Spleen (tissue), 11 donors: Measurements from ENCODE around the gene SYNM. TPM values are rescaled to one million over a fixed set of nuclear protein-coding genes. Genes with fewer than 3 reads are reported as not detected.

Source experiments
- DNase-seq: peaks from one replicate; pipeline ENCODE4 v3.0.0-alpha.2; 2020
- H3K27ac ChIP-seq, 8 donors: fragments of 200-600 bp; sonication (generic) in 7 of 8; 1 replicate in 4 of 8; 2 replicates in 4 of 8; pipeline versions ENCODE4 v1.5.0 to v1.8.0; 2016 to 2021; ENCODE audit warnings: inconsistent platforms in 4 of 8, mild to moderate bottlenecking in 4 of 8, moderate library complexity in 1 of 8
- H3K27me3 ChIP-seq, 7 donors: fragments of 200-600 bp; sonication (generic) in 6 of 7; replicated peaks in 1 of 7; 1 replicate in 4 of 7; 2 replicates in 3 of 7; pipeline versions ENCODE4 v1.5.0 to v1.8.0; 2016 to 2021; ENCODE audit warnings: inconsistent platforms in 3 of 7, mild to moderate bottlenecking in 1 of 7
- H3K36me3 ChIP-seq, 6 donors: fragments of 200-600 bp; sonication (generic) in 5 of 6; 1 replicate in 4 of 6; 2 replicates in 2 of 6; pipeline versions ENCODE4 v1.5.0 to v1.8.0; 2016 to 2021; ENCODE audit warnings: inconsistent platforms in 2 of 6
- H3K4me1 ChIP-seq, 6 donors: fragments of 200-600 bp; sonication (generic) in 5 of 6; 1 replicate in 3 of 6; 2 replicates in 3 of 6; pipeline versions ENCODE4 v1.5.0 to v1.8.0; 2016 to 2021; ENCODE audit warnings: inconsistent platforms in 3 of 6
- H3K4me3 ChIP-seq, 8 donors: fragments of 200-600 bp; sonication (generic) in 7 of 8; 1 replicate in 4 of 8; 2 replicates in 4 of 8; pipeline versions ENCODE4 v1.5.0 to v1.8.0; 2016 to 2021; ENCODE audit warnings: inconsistent platforms in 4 of 8, mild to moderate bottlenecking in 4 of 8, moderate library complexity in 2 of 8
- H3K9me3 ChIP-seq, 8 donors: fragments of 200-600 bp; sonication (generic) in 7 of 8; 1 replicate in 4 of 8; 2 replicates in 4 of 8; pipeline versions ENCODE4 v1.5.0 to v1.8.0; 2016 to 2021; ENCODE audit warnings: inconsistent platforms in 4 of 8
- POLR2A ChIP-seq, 3 donors: fragments of 450-650 bp; IDR thresholded peaks; one replicate each; pipeline ENCODE4 v1.5.1; 2017; ENCODE audit warnings: antibody characterized with exemption in 3 of 3, mild to moderate bottlenecking in 1 of 3
- POLR2AphosphoS5 ChIP-seq, 3 donors: sonication (generic); formaldehyde crosslinking; IDR thresholded peaks; one replicate each; pipeline ENCODE4 v1.5.1; 2017; ENCODE audit warnings: antibody characterized with exemption in 3 of 3
- WGBS, 5 donors: extraction: QIAGEN DNeasy Blood & Tissue Kit in 3 of 5; methylation state at CpG; one replicate each; pipeline versions ENCODE4 v1.1.5 to v1.1.7; 2013 to 2018; 5-methylcytosine and 5-hydroxymethylcytosine counted together
- intact Hi-C: fragments of 100-400 bp; cut with DNase I; formaldehyde crosslinking; loops from one replicate; pipeline ENCODE4 v1.15.0; 2023; ENCODE audit warnings: low total_unique reads
- polyA plus RNA-seq, 3 donors: library from polyadenylated mRNA; stranded (reverse); fragments of 200-250 nt; gene quantifications; one replicate each; pipeline ENCODE4 v1.2.1, GENCODE V29; 2013
- total RNA-seq, 7 donors: library from RNA; depleted of rRNA in 3 of 7; stranded (reverse); fragments of >200 nt in 3 of 7; fragmentation: NEBNext Ultra II Directional in 4 of 7; extraction: Animal tissue kit (Norgen Biotek cat#: 25700) in 4 of 7; gene quantifications; one replicate each; pipeline versions ENCODE4 v1.1.0 to v1.2.1, GENCODE V29; 2016 to 2021
- TF ChIP-seq, protein P1 (sequence below), 11 experiments: fragments of 200-600 bp in 7 of 11; fragments of 450-650 bp in 4 of 11; sonication (generic) in 4 of 11; IDR thresholded peaks in 8 of 11; conservative IDR thresholded peaks in 3 of 11; 1 replicate in 7 of 11; 2 replicates in 4 of 11; pipeline versions ENCODE4 v1.4.0 to v1.8.0; 2016 to 2021; ENCODE audit warnings: antibody characterized with exemption in 11 of 11, inconsistent platforms in 4 of 11, mild to moderate bottlenecking in 1 of 11
- donor health status: healthy with polysubstance abuse.
- donor health status: DM: no; HTN: no; CAD: no; lungs with moderate emphysema.
- donor health status: DM: no; HTN: no; CAD: no.
- donor health status: Bipolar disorder and iron deficiency.
- donor health status: healthy.
- donor health status: DM: no; HTN: no; CAD: no.
- donor health status: DM: yes; HTN: yes; CAD: no.

Gene SYNM
- total and polyA plus RNA-seq, 10 donors = 3.3 to 10.7 (median 4.1) TPM

DNA sequence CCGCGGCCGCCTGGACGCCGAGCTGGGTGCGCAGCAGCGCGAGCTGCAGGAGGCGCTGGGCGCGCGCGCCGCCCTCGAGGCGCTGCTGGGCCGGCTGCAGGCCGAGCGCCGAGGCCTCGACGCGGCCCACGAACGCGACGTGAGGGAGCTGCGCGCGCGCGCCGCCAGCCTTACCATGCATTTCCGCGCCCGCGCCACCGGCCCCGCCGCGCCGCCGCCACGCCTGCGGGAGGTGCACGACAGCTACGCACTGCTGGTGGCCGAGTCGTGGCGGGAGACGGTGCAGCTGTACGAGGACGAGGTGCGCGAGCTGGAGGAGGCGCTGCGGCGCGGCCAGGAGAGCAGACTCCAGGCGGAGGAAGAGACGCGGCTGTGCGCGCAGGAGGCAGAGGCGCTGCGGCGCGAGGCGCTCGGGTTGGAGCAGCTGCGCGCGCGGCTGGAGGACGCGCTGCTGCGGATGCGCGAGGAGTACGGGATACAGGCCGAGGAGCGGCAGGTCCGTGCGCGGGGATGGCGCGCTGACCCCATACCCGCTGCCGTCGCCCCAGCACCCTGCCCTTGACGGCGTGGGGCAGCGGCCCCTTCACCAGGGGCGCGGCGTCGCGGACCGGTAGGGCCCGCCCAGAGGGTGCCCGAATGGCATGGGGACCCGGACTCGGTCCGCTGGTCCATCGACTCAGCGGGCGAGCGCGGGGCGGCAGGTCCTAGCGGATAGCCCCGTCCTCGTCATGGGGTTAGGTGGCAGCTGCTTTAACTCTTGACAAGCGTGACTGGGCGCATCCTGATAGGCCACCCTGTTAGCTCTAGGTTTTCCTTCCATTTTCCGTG is 848 bp downstream of the SYNM start:
- DNase-seq = peak; percentile 82
- peak overlapping the region; percentile 16 to 77 (median 50) for H3K4me3 ChIP-seq
- peaks cover 0 to 81% (median 46%) of the 10 kb centered on the region in 7 donors for H3K27me3 ChIP-seq
- H3K9me3 ChIP-seq = no peaks in the 10 kb centered on the region
- no peaks in the 10 kb centered on the region for H3K36me3 ChIP-seq
- TF ChIP-seq POLR2A (IDR thresholded peaks at IDR 0.05) = no peak
- no peak for TF ChIP-seq POLR2AphosphoS5 (IDR thresholded peaks at IDR 0.05)
- TF ChIP-seq, protein P1, sequence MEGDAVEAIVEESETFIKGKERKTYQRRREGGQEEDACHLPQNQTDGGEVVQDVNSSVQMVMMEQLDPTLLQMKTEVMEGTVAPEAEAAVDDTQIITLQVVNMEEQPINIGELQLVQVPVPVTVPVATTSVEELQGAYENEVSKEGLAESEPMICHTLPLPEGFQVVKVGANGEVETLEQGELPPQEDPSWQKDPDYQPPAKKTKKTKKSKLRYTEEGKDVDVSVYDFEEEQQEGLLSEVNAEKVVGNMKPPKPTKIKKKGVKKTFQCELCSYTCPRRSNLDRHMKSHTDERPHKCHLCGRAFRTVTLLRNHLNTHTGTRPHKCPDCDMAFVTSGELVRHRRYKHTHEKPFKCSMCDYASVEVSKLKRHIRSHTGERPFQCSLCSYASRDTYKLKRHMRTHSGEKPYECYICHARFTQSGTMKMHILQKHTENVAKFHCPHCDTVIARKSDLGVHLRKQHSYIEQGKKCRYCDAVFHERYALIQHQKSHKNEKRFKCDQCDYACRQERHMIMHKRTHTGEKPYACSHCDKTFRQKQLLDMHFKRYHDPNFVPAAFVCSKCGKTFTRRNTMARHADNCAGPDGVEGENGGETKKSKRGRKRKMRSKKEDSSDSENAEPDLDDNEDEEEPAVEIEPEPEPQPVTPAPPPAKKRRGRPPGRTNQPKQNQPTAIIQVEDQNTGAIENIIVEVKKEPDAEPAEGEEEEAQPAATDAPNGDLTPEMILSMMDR (IDR thresholded peaks at IDR 0.05 in 8 of 11, conservative IDR thresholded peaks at IDR 0.05 in 3 of 11) = no peak
- intact Hi-C loops = loop anchor here (2.0 kb wide), 1 partner anchor 107 kb away; no protein-coding TSS in a partner anchor
- H3K27ac ChIP-seq = peak overlapping the region in 3 of 8 donors; percentile 27 to 68 (median 60)
- 2 to 7% (median 4%) methylated on average over 54 to 116 of the region's 116 CpGs for WGBS, 5 donors
- peaks cover 5 to 43% (median 28%) of the 10 kb centered on the region in 6 donors for H3K4me1 ChIP-seq

- intact Hi-C loops = loop anchor here (2.0 kb wide), 1 partner anchor 106 kb away; no protein-coding TSS in a partner anchor
- TF ChIP-seq POLR2AphosphoS5 (IDR thresholded peaks at IDR 0.05) = no peak
- no peak for TF ChIP-seq POLR2A (IDR thresholded peaks at IDR 0.05)
- TF ChIP-seq, protein P1 (IDR thresholded peaks at IDR 0.05 in 8 of 11, conservative IDR thresholded peaks at IDR 0.05 in 3 of 11) = no peak
- H3K4me1 ChIP-seq = peaks cover 5 to 39% (median 26%) of the 10 kb centered on the region in 6 donors
Observed at GRCh38 chr15:99106417-99107220, 1.7 kb downstream of the SYNM start.

DNA sequence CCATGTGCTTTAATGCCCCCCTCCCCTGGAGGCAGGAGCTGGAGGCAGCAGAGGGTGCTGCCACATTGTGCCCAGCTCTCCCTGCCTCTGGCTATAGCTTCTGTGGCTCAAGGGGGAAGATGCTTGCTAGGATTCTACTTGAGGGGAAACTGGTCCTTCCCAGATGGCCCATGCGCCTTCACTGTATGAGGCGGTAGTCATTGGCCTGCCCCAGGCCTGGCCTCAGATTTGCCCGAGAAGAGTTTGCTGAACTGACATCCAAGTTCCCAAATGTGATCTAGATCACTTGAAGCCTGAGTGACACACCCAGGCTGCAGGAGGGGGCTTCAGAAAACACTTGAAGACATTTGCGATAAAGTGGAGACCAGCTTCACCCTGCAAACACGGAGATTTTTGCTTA is 4.1 kb downstream of the SYNM start:
- H3K36me3 ChIP-seq = no peaks in the 10 kb centered on the region
- DNase-seq = no peak
- no peak overlapping the region for H3K4me3 ChIP-seq
- intact Hi-C loops = no loop called here
- no peaks in the 10 kb centered on the region for H3K9me3 ChIP-seq
- peaks cover 0 to 49% (median 23%) of the 10 kb centered on the region in 7 donors for H3K27me3 ChIP-seq
- WGBS, 5 donors = 92 to 96% (median 93%) methylated on average over 5 of the region's 5 CpGs
- H3K27ac ChIP-seq = no peak overlapping the region
- no peak for TF ChIP-seq POLR2A (IDR thresholded peaks at IDR 0.05)
- no peak for TF ChIP-seq POLR2AphosphoS5 (IDR thresholded peaks at IDR 0.05)
- TF ChIP-seq, protein P1 (IDR thresholded peaks at IDR 0.05 in 8 of 11, conservative IDR thresholded peaks at IDR 0.05 in 3 of 11) = no peak
- peaks cover 5 to 39% (median 26%) of the 10 kb centered on the region in 6 donors for H3K4me1 ChIP-seq

More at GRCh38 chr15:99106417-99107220, 1.7 kb downstream of the SYNM start:
- WGBS, 5 donors = 50 to 60% (median 54%) methylated on average over 14 to 15 of the region's 15 CpGs
- peak overlapping the region in 6 of 8 donors; percentile 39 to 77 (median 54) for H3K4me3 ChIP-seq
- peak overlapping the region in 2 of 8 donors; percentile 60 to 68 for H3K27ac ChIP-seq
- H3K36me3 ChIP-seq = no peaks in the 10 kb centered on the region
- H3K9me3 ChIP-seq = no peaks in the 10 kb centered on the region
- DNase-seq = peak; percentile 53
- H3K27me3 ChIP-seq = peaks cover 0 to 73% (median 39%) of the 10 kb centered on the region in 7 donors
